ENCODE measurements around the gene MAGI2. TPM values are rescaled to one million over a fixed set of nuclear protein-coding genes. Genes with fewer than 3 reads are reported as not detected.

MAGI2 gene
- total RNA-seq, 1 donor from 2014 or later, result 5.8 TPM

DNA sequence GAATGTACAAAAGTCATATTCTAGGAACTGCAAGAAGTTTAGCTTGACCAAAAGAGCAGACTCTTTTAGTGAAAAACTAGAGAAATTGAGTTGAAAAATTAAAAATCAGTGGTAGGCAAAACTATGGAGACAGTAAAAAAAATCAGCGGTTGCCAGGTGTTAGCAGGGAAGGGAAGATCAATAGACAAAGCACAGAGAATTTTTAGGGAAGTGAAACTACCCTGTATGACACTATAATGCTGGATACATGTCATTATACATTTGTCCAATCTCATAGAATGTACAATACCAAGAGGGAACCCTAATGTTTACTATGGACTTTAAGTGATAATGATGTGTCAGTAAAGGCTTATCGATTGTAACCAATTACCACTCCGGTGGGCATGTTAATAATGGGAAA lies 761.9 kb downstream of the MAGI2 start:
- Mint-ChIP-seq H3K36me3 (ENCODE audit: low read depth) (no peaks in the 10 kb centered on the region), H3K4me1 (ENCODE audit: low read depth) (peaks cover 10% of the 10 kb centered on the region), H3K9me3 (ENCODE audit: low read depth) (no peaks in the 10 kb centered on the region), H3K27me3 (ENCODE audit: low read depth) (no peaks in the 10 kb centered on the region), H3K4me3 (ENCODE audit: unreplicated experiment) (no peak overlapping the region), H3K27ac (ENCODE audit: unreplicated experiment) (no peak overlapping the region)
- TF ChIP-seq, protein P1, sequence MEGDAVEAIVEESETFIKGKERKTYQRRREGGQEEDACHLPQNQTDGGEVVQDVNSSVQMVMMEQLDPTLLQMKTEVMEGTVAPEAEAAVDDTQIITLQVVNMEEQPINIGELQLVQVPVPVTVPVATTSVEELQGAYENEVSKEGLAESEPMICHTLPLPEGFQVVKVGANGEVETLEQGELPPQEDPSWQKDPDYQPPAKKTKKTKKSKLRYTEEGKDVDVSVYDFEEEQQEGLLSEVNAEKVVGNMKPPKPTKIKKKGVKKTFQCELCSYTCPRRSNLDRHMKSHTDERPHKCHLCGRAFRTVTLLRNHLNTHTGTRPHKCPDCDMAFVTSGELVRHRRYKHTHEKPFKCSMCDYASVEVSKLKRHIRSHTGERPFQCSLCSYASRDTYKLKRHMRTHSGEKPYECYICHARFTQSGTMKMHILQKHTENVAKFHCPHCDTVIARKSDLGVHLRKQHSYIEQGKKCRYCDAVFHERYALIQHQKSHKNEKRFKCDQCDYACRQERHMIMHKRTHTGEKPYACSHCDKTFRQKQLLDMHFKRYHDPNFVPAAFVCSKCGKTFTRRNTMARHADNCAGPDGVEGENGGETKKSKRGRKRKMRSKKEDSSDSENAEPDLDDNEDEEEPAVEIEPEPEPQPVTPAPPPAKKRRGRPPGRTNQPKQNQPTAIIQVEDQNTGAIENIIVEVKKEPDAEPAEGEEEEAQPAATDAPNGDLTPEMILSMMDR (IDR thresholded peaks at IDR 0.05), result no peak
- no peak for DNase-seq (ENCODE audit: low spot score)

DNA sequence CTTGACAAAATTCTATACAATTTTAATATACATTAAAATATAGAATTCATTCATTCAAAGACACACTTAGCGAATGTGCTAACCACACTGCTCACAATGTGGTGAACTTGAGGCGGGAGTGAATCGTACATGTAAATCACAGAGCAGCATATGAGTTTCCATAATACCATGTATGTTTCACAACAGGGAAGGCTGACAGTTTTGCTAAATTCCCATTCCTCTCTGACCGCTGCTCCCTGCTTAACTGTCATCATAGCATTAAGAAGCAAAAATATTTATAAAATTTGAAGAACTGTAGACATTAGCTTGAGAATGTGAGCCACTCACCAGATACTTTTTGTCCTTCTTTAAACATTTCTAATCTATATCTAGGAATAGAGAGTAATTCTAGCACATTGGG lies 763.3 kb downstream of the MAGI2 start:
- H3K9me3 Mint-ChIP-seq (ENCODE audit: low read depth), result no peaks in the 10 kb centered on the region
- peaks cover 10% of the 10 kb centered on the region for H3K4me1 Mint-ChIP-seq (ENCODE audit: low read depth)
- H3K4me3 Mint-ChIP-seq (ENCODE audit: unreplicated experiment), result no peak overlapping the region
- no peaks in the 10 kb centered on the region for H3K36me3 Mint-ChIP-seq (ENCODE audit: low read depth)
- TF ChIP-seq, protein P1 (IDR thresholded peaks at IDR 0.05), result no peak
- H3K27me3 Mint-ChIP-seq (ENCODE audit: low read depth), result no peaks in the 10 kb centered on the region
- H3K27ac Mint-ChIP-seq (ENCODE audit: unreplicated experiment), result no peak overlapping the region
- DNase-seq (ENCODE audit: low spot score), result no peak

DNA sequence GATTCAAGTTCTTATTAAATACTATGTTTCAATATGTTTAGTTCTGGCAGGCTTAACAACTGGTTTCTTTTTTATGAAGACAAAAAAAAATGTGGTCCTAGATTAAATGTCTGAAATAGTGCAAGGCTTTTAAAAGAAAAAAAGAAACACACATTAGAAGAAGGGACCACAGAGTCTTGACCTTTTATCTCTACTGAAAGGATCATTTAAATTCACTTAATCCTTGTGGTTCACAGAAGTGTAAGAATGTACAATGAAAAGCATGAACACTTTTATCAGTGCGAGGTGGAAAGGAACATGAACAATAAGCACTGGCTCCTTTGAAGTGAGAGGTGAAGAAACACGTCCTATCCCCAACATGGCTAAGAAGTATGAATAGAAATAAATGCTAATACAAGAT lies 765.1 kb downstream of the MAGI2 start:
- Mint-ChIP-seq H3K27ac (ENCODE audit: unreplicated experiment) (no peak overlapping the region), H3K4me1 (ENCODE audit: low read depth) (peaks cover 10% of the 10 kb centered on the region), H3K27me3 (ENCODE audit: low read depth) (no peaks in the 10 kb centered on the region), H3K36me3 (ENCODE audit: low read depth) (no peaks in the 10 kb centered on the region), H3K4me3 (ENCODE audit: unreplicated experiment) (no peak overlapping the region), H3K9me3 (ENCODE audit: low read depth) (no peaks in the 10 kb centered on the region)
- DNase-seq (ENCODE audit: low spot score), result no peak
- TF ChIP-seq, protein P1 (IDR thresholded peaks at IDR 0.05), result no peak

DNA sequence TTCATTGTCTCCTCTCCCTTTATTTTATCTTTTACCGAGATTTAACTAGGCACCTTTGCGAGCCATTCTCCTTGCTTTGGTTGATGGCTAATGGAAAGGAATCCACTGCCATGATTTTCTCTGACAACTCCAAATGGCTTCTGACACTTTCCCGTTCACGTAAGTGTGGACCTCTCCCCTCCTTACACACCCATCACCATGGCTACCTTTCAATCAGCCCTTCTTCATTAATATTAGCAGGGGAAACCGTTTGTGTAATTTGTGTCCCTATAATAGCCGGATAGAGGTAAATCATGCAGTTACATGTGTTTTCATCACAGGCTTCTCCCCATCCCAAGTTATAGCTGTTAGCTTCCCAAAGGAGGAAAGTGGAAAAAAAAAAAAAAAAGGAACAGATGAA lies 767.3 kb downstream of the MAGI2 start:
- no peaks in the 10 kb centered on the region for H3K36me3 Mint-ChIP-seq (ENCODE audit: low read depth)
- H3K27me3 Mint-ChIP-seq (ENCODE audit: low read depth), result no peaks in the 10 kb centered on the region
- peaks cover 10% of the 10 kb centered on the region for H3K4me1 Mint-ChIP-seq (ENCODE audit: low read depth)
- no peak for DNase-seq (ENCODE audit: low spot score)
- TF ChIP-seq, protein P1 (IDR thresholded peaks at IDR 0.05), result no peak
- no peak overlapping the region for H3K4me3 Mint-ChIP-seq (ENCODE audit: unreplicated experiment)
- no peaks in the 10 kb centered on the region for H3K9me3 Mint-ChIP-seq (ENCODE audit: low read depth)
- H3K27ac Mint-ChIP-seq (ENCODE audit: unreplicated experiment), result no peak overlapping the region

DNA sequence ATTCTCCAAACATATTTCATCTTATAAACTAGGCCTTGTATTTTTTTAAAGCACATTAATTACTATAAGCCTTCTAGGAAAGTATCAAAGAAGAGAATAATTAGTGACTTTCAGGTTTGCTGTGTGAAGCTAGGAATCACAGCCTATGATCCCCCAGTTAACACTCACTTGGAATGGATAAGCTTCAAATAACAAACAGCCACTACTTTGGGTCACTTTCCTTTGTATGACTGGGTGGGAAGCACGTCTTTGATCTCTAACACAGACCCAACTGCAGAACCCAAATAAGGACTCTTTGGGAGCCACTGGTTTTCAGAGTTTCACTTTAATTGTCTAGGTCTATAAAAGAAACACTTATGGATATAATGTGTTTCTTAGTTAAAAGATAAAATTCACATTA lies 769.3 kb downstream of the MAGI2 start:
- Mint-ChIP-seq H3K36me3 (ENCODE audit: low read depth) (no peaks in the 10 kb centered on the region), H3K27me3 (ENCODE audit: low read depth) (no peaks in the 10 kb centered on the region), H3K9me3 (ENCODE audit: low read depth) (no peaks in the 10 kb centered on the region), H3K27ac (ENCODE audit: unreplicated experiment) (no peak overlapping the region), H3K4me3 (ENCODE audit: unreplicated experiment) (no peak overlapping the region), H3K4me1 (ENCODE audit: low read depth) (no peaks in the 10 kb centered on the region)
- DNase-seq (ENCODE audit: low spot score), result no peak
- TF ChIP-seq, protein P1 (IDR thresholded peaks at IDR 0.05), result no peak

Measured in chondrocyte (in vitro differentiated cells).